OCI-LY7 (cell line): ENCODE data around the gene CCDC88B. TPM values are rescaled to one million over a fixed set of nuclear protein-coding genes. Genes with fewer than 3 reads are reported as not detected.

Experiments
- BruUV-seq: library from RNA; stranded (reverse); fragments of 400-500 nt; replicated peaks from 2 replicates; lab custom pipeline; 2021; lab: Mats Ljungman, UMichigan
- CTCF ChIA-PET: fragments of 300-600 bp; sonication (Branson Sonifier 250); formaldehyde crosslinking; loops from one replicate; lab custom pipeline; 2022; ENCODE audit warnings: antibody characterized with exemption; ENCODE audit not compliant: unreplicated experiment; lab: Charles Lee
- POLR2A ChIA-PET: fragments of 300-600 bp; sonication (Branson Sonifier 250); formaldehyde crosslinking; loops from one replicate; lab custom pipeline; 2022; ENCODE audit warnings: antibody characterized with exemption; lab: Charles Lee
- DNase-seq: peaks from one replicate; pipeline ENCODE4 v3.0.0-alpha.2; 2015; ENCODE audit warnings: low spot score
- H2AFZ ChIP-seq: fragments of 200-600 bp; sonication (generic), shearing (Covaris generic); 2 replicates; pipeline ENCODE4 v1.6.1; 2014; ENCODE audit warnings: mild to moderate bottlenecking, antibody characterized with exemption, low read length, moderate library complexity
- H3K27ac ChIP-seq: fragments of 200-600 bp; sonication (generic); 2 replicates; pipeline ENCODE4 v1.5.1; 2014; ENCODE audit warnings: mixed run types, low read depth, mild to moderate bottlenecking, moderate library complexity, low read length, inconsistent platforms; ENCODE audit not compliant: poor library complexity, severe bottlenecking
- H3K36me3 ChIP-seq: fragments of 200-600 bp; sonication (generic); 2 replicates; pipeline ENCODE4 v1.6.1; 2014; ENCODE audit warnings: mild to moderate bottlenecking, antibody characterized with exemption, low read length, moderate library complexity, mixed read lengths; ENCODE audit not compliant: insufficient read depth
- H3K4me1 ChIP-seq: fragments of 200-600 bp; sonication (generic); 2 replicates; pipeline ENCODE4 v1.5.1; 2014; ENCODE audit warnings: mild to moderate bottlenecking, low read length; ENCODE audit not compliant: insufficient read depth, poor library complexity, severe bottlenecking
- H3K4me2 ChIP-seq: fragments of 200-600 bp; sonication (generic); 2 replicates; pipeline ENCODE4 v1.6.1; 2014; ENCODE audit warnings: mild to moderate bottlenecking, low read length
- H3K4me3 ChIP-seq: fragments of 200-600 bp; sonication (generic); 2 replicates; pipeline ENCODE4 v1.5.1; 2014; ENCODE audit warnings: mild to moderate bottlenecking, low read depth, low read length; ENCODE audit not compliant: poor library complexity, severe bottlenecking
- H3K79me2 ChIP-seq: fragments of 200-600 bp; sonication (generic); 2 replicates; pipeline ENCODE4 v1.6.1; 2016; ENCODE audit warnings: low read depth, mild to moderate bottlenecking, low read length, moderate library complexity, mixed read lengths; ENCODE audit not compliant: insufficient read depth
- H3K9me2 ChIP-seq: fragments of 200-600 bp; sonication (generic); 2 replicates; pipeline ENCODE4 v1.6.1; 2016; ENCODE audit warnings: mild to moderate bottlenecking, low read length, mixed read lengths; ENCODE audit not compliant: insufficient read depth
- H3K9me3 ChIP-seq: fragments of 200-600 bp; sonication (generic); 2 replicates; pipeline ENCODE4 v1.6.1; 2014; ENCODE audit warnings: mild to moderate bottlenecking, mixed run types, low read length, mixed read lengths
- H4K20me1 ChIP-seq: fragments of 200-600 bp; sonication (generic); 2 replicates; pipeline ENCODE4 v1.6.1; 2014; ENCODE audit warnings: mild to moderate bottlenecking, antibody characterized with exemption, low read length, moderate library complexity, mixed read lengths; ENCODE audit not compliant: insufficient read depth
- EZH2phosphoT487 ChIP-seq: fragments of 200-600 bp; sonication (generic); IDR thresholded peaks from 2 replicates; pipeline ENCODE4 v1.6.1; 2018; ENCODE audit warnings: low read depth, borderline replicate concordance, mild to moderate bottlenecking, mixed run types, antibody characterized with exemption, low read length, moderate library complexity, mixed read lengths
- intact Hi-C: fragments of 100-400 bp; cut with micrococcal nuclease; formaldehyde crosslinking; loops from one replicate; pipeline ENCODE4 v1.10.0; 2022; ENCODE audit not compliant: unreplicated experiment
- microRNA-seq: library from miRNA; unstranded; fragments of <30 nt; microRNA quantifications from one replicate; pipeline ENCODE4 v1.2.0, GENCODE V29; 2022; ENCODE audit warnings: borderline replicate concordance
- small RNA-seq: library from RNA; depleted of rRNA; stranded (forward); fragments of <200 nt; gene quantifications from one replicate; pipeline ENCODE3, GENCODE V24; 2014
- total RNA-seq, 2 experiments: library from RNA; depleted of rRNA in 1 of 2; stranded (reverse); fragments of >200 nt in 1 of 2; shearing (Covaris generic) in 1 of 2; gene quantifications; 2 replicates each; pipeline ENCODE4 v1.2.3, GENCODE V29; 2014 to 2022
- TF ChIP-seq, protein P1 (sequence below): fragments of 200-600 bp; sonication (generic); conservative IDR thresholded peaks from 2 replicates; pipeline ENCODE4 v1.5.1; 2014; ENCODE audit warnings: mild to moderate bottlenecking, antibody characterized with exemption, low read length, moderate library complexity, mixed read lengths

CCDC88B gene
- total RNA-seq, 2 experiments from 2014 or later, result 40.7 to 67.2 TPM

GRCh38 chr11:64401775-64402174, 61.8 kb downstream of the CCDC88B start:
- TF ChIP-seq, protein P1, sequence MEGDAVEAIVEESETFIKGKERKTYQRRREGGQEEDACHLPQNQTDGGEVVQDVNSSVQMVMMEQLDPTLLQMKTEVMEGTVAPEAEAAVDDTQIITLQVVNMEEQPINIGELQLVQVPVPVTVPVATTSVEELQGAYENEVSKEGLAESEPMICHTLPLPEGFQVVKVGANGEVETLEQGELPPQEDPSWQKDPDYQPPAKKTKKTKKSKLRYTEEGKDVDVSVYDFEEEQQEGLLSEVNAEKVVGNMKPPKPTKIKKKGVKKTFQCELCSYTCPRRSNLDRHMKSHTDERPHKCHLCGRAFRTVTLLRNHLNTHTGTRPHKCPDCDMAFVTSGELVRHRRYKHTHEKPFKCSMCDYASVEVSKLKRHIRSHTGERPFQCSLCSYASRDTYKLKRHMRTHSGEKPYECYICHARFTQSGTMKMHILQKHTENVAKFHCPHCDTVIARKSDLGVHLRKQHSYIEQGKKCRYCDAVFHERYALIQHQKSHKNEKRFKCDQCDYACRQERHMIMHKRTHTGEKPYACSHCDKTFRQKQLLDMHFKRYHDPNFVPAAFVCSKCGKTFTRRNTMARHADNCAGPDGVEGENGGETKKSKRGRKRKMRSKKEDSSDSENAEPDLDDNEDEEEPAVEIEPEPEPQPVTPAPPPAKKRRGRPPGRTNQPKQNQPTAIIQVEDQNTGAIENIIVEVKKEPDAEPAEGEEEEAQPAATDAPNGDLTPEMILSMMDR, result no peak
- TF ChIP-seq EZH2phosphoT487, result no peak
- intact Hi-C loops, result no loop called here
- Histone ChIP-seq H3K4me1 (no peaks in the 10 kb centered on the region), H4K20me1 (no peaks in the 10 kb centered on the region), H3K4me3 (no peak overlapping the region), H3K4me2 (no peak overlapping the region), H3K79me2 (no peaks in the 10 kb centered on the region), H2AFZ (no peak overlapping the region), H3K9me2 (no peaks in the 10 kb centered on the region), H3K36me3 (no peaks in the 10 kb centered on the region), H3K9me3 (no peaks in the 10 kb centered on the region), H3K27ac (no peak overlapping the region)
- ChIA-PET CTCF (no interaction called here), POLR2A (no interaction called here)
- no peak for DNase-seq
- no TSS peak for BruUV-seq

GRCh38 chr11:64403106-64403505, 63.1 kb downstream of the CCDC88B start:
- TF ChIP-seq, protein P1, result no peak
- no peak for TF ChIP-seq EZH2phosphoT487
- no peaks in the 10 kb centered on the region for H3K9me3 ChIP-seq
- DNase-seq, result no peak
- H3K4me3 ChIP-seq, result no peak overlapping the region
- no peaks in the 10 kb centered on the region for H3K36me3 ChIP-seq
- H4K20me1 ChIP-seq, result no peaks in the 10 kb centered on the region
- H3K79me2 ChIP-seq, result no peaks in the 10 kb centered on the region
- no peak overlapping the region for H2AFZ ChIP-seq
- POLR2A ChIA-PET, result no interaction called here
- intact Hi-C loops, result no loop called here
- H3K4me1 ChIP-seq, result no peaks in the 10 kb centered on the region
- H3K4me2 ChIP-seq, result no peak overlapping the region
- CTCF ChIA-PET, result no interaction called here
- H3K27ac ChIP-seq, result no peak overlapping the region
- no TSS peak for BruUV-seq
- H3K9me2 ChIP-seq, result no peaks in the 10 kb centered on the region

DNA sequence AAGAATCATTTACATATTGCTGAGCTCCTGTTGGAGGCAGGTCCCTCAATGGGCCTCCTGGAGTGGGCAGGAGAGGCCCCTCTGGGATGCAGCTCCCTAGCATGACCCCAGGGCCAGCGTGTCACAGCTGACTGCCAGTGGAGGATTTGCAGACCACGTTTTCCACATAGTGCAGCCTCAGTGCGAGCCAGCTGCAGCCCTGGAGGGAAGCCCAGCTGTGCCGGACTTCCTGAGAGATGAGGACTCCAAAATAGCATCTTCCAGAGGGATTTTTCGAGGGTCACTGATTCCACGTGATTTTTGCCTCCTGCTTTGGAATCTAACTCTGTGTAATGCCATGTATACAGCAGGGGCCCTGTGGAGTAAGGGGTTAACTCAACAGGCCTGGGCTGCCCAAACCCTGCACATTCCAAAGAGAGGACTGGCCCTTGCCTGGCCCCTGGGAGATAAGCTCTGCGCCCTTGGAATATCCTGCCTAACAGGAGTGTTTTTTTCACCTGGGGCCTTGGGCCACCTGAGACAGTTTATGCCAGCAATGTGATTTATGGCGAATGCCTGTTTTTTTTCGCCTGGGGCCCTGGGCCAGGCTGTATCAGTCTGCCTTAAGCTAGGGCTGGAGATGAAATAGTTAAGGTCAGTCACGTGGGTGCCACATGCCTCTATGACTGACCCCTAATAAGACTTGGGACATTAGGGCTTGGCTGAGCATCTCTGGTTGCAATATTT, 66.4 kb downstream of the CCDC88B start:
- H3K4me1 ChIP-seq, result no peaks in the 10 kb centered on the region
- no peak for DNase-seq
- H3K9me3 ChIP-seq, result no peaks in the 10 kb centered on the region
- no peak overlapping the region for H3K4me2 ChIP-seq
- H2AFZ ChIP-seq, result no peak overlapping the region
- H4K20me1 ChIP-seq, result no peaks in the 10 kb centered on the region
- TF ChIP-seq EZH2phosphoT487, result no peak
- H3K9me2 ChIP-seq, result no peaks in the 10 kb centered on the region
- BruUV-seq, result no TSS peak
- H3K79me2 ChIP-seq, result no peaks in the 10 kb centered on the region
- ChIA-PET CTCF (no interaction called here), POLR2A (no interaction called here)
- H3K4me3 ChIP-seq, result no peak overlapping the region
- intact Hi-C loops, result no loop called here
- no peaks in the 10 kb centered on the region for H3K36me3 ChIP-seq
- H3K27ac ChIP-seq, result no peak overlapping the region

Small RNAs within 50 kb of the gene (microRNA-seq; reads per million reads assigned to microRNA genes)
- gene MIR1237, result not detected
- gene MIR7155, result 5.3 reads per million

Small RNAs within 50 kb of the gene (small RNA-seq; reads per million reads assigned to genes)
- not detected for gene MIR1237
- gene MIR7155, result not detected
- not detected for gene RF00019

Other genes with a start within 250 kb of the CCDC88B start
- 24.8 and 25.4 TPM in 2 replicates for gene MACROD1, start 174.1 kb upstream of the CCDC88B start, total RNA-seq (2014; rRNA removed; shearing (Covaris generic))
- 14.4 and 14.7 TPM in 2 replicates for gene MACROD1, start 174.1 kb upstream of the CCDC88B start, total RNA-seq (2022)
- gene STIP1, start 154.0 kb upstream of the CCDC88B start, total RNA-seq (2014; rRNA removed; shearing (Covaris generic)), result 271 and 309 TPM in 2 replicates
- 186 and 240 TPM in 2 replicates for gene STIP1, start 154.0 kb upstream of the CCDC88B start, total RNA-seq (2022)
- 116 and 120 TPM in 2 replicates for gene FERMT3, start 133.5 kb upstream of the CCDC88B start, total RNA-seq (2014; rRNA removed; shearing (Covaris generic))
- gene FERMT3, start 133.5 kb upstream of the CCDC88B start, total RNA-seq (2022), result 167 and 201 TPM in 2 replicates
- gene TRPT1, start 114.0 kb upstream of the CCDC88B start, total RNA-seq (2014; rRNA removed; shearing (Covaris generic)), result 35.7 and 49.0 TPM in 2 replicates
- gene TRPT1, start 114.0 kb upstream of the CCDC88B start, total RNA-seq (2022), result 40.1 and 40.6 TPM in 2 replicates
- gene NUDT22, start 113.9 kb upstream of the CCDC88B start, total RNA-seq (2014; rRNA removed; shearing (Covaris generic)), result 54.6 and 81.4 TPM in 2 replicates
- 98.4 and 100 TPM in 2 replicates for gene NUDT22, start 113.9 kb upstream of the CCDC88B start, total RNA-seq (2022)
- 14.1 and 19.2 TPM in 2 replicates for gene DNAJC4, start 109.7 kb upstream of the CCDC88B start, total RNA-seq (2014; rRNA removed; shearing (Covaris generic))
- 42.4 and 56.0 TPM in 2 replicates for gene DNAJC4, start 109.7 kb upstream of the CCDC88B start, total RNA-seq (2022)
- 35.3 and 46.3 TPM in 2 replicates for gene VEGFB, start 105.6 kb upstream of the CCDC88B start, total RNA-seq (2014; rRNA removed; shearing (Covaris generic))
- 59.6 and 60.8 TPM in 2 replicates for gene VEGFB, start 105.6 kb upstream of the CCDC88B start, total RNA-seq (2022)
- 57.3 and 70.6 TPM in 2 replicates for gene FKBP2, start 99.1 kb upstream of the CCDC88B start, total RNA-seq (2014; rRNA removed; shearing (Covaris generic))
- gene FKBP2, start 99.1 kb upstream of the CCDC88B start, total RNA-seq (2022), result 39.7 and 45.5 TPM in 2 replicates
- 198 and 219 TPM in 2 replicates for gene PPP1R14B, start 93.3 kb upstream of the CCDC88B start, total RNA-seq (2014; rRNA removed; shearing (Covaris generic))
- 207 and 223 TPM in 2 replicates for gene PPP1R14B, start 93.3 kb upstream of the CCDC88B start, total RNA-seq (2022)
- gene PLCB3, start 88.7 kb upstream of the CCDC88B start, total RNA-seq (2014; rRNA removed; shearing (Covaris generic)), result 7.6 and 8.6 TPM in 2 replicates
- gene PLCB3, start 88.7 kb upstream of the CCDC88B start, total RNA-seq (2022), result 10.3 and 12.4 TPM in 2 replicates
- gene BAD, start 55.5 kb upstream of the CCDC88B start, total RNA-seq (2014; rRNA removed; shearing (Covaris generic)), result 43.3 and 74.2 TPM in 2 replicates
- 19.3 and 21.2 TPM in 2 replicates for gene BAD, start 55.5 kb upstream of the CCDC88B start, total RNA-seq (2022)
- 18.3 and 19.5 TPM in 2 replicates for gene GPR137, start 54.4 kb upstream of the CCDC88B start, total RNA-seq (2014; rRNA removed; shearing (Covaris generic))
- 49.6 and 52.3 TPM in 2 replicates for gene GPR137, start 54.4 kb upstream of the CCDC88B start, total RNA-seq (2022)
- 0.95 TPM in 1 of 2 replicates, not detected in the other for gene KCNK4, start 48.9 kb upstream of the CCDC88B start, total RNA-seq (2014; rRNA removed; shearing (Covaris generic))
- gene KCNK4, start 48.9 kb upstream of the CCDC88B start, total RNA-seq (2022), result 0.80 and 0.92 TPM in 2 replicates
- 0.38 and 3.2 TPM in 2 replicates for gene CATSPERZ, start 39.8 kb upstream of the CCDC88B start, total RNA-seq (2014; rRNA removed; shearing (Covaris generic))
- gene CATSPERZ, start 39.8 kb upstream of the CCDC88B start, total RNA-seq (2022), result 1.4 TPM in 1 of 2 replicates, not detected in the other
- gene ESRRA, start 34.7 kb upstream of the CCDC88B start, total RNA-seq (2014; rRNA removed; shearing (Covaris generic)), result 28.6 and 42.3 TPM in 2 replicates
- gene ESRRA, start 34.7 kb upstream of the CCDC88B start, total RNA-seq (2022), result 44.9 and 57.8 TPM in 2 replicates
- 322 and 414 TPM in 2 replicates for gene TRMT112, start 22.6 kb upstream of the CCDC88B start, total RNA-seq (2014; rRNA removed; shearing (Covaris generic))
- 198 and 205 TPM in 2 replicates for gene TRMT112, start 22.6 kb upstream of the CCDC88B start, total RNA-seq (2022)
- 177 and 200 TPM in 2 replicates for gene PRDX5, start 22.1 kb upstream of the CCDC88B start, total RNA-seq (2014; rRNA removed; shearing (Covaris generic))
- gene PRDX5, start 22.1 kb upstream of the CCDC88B start, total RNA-seq (2022), result 168 and 217 TPM in 2 replicates
- 9.0 and 16.7 TPM in 2 replicates for gene RPS6KA4, start 19.0 kb downstream of the CCDC88B start, total RNA-seq (2014; rRNA removed; shearing (Covaris generic))
- gene RPS6KA4, start 19.0 kb downstream of the CCDC88B start, total RNA-seq (2022), result 11.0 and 13.4 TPM in 2 replicates
- gene SLC22A11, start 215.7 kb downstream of the CCDC88B start, total RNA-seq (2014; rRNA removed; shearing (Covaris generic)), result 0.09 and 0.18 TPM in 2 replicates
- gene SLC22A11, start 215.7 kb downstream of the CCDC88B start, total RNA-seq (2022), result not detected in 2 replicates